SK-N-SH treated with all-trans-retinoic acid at 6 μM for 48 hours (cell line): ENCODE results near the gene BRD3.

ENCODE experiments used
- CSDC2 ChIP-seq: fragments of 250-450 bp; sonication (Bioruptor Pico); IDR thresholded peaks from 2 replicates; pipeline ENCODE4 v1.5.0; 2020; ENCODE audit warnings: mild to moderate bottlenecking, moderate library complexity
- OSR1 ChIP-seq: fragments of 250-450 bp; sonication (Bioruptor Pico); IDR thresholded peaks from 2 replicates; pipeline ENCODE4 v1.8.0; 2022; ENCODE audit warnings: moderate library complexity, mild to moderate bottlenecking, inconsistent platforms
- PATZ1 ChIP-seq: fragments of 250-450 bp; sonication (Bioruptor Pico); IDR thresholded peaks from 2 replicates; pipeline ENCODE4 v1.8.0; 2020; ENCODE audit warnings: mild to moderate bottlenecking, moderate library complexity, borderline replicate concordance
- SNAI2 ChIP-seq: fragments of 250-450 bp; sonication (Bioruptor Pico); IDR thresholded peaks from 2 replicates; pipeline ENCODE4 v1.5.0; 2020; ENCODE audit warnings: mild to moderate bottlenecking, moderate library complexity
- ZC3H10 ChIP-seq: fragments of 250-450 bp; sonication (Bioruptor Pico); IDR thresholded peaks from 2 replicates; pipeline ENCODE4 v1.5.1; 2021; ENCODE audit warnings: mild to moderate bottlenecking, moderate library complexity
- ZFP3 ChIP-seq: fragments of 250-450 bp; sonication (Bioruptor Pico); IDR thresholded peaks from 2 replicates; pipeline ENCODE4 v1.5.0; 2020; ENCODE audit warnings: mild to moderate bottlenecking, moderate library complexity
- ZFP30 ChIP-seq: fragments of 450-650 bp; formaldehyde crosslinking; IDR thresholded peaks from 2 replicates; pipeline ENCODE4 v1.5.0; 2022; ENCODE audit warnings: mild to moderate bottlenecking, moderate library complexity
- ZNF565 ChIP-seq: fragments of 450-650 bp; formaldehyde crosslinking; conservative IDR thresholded peaks from 2 replicates; pipeline ENCODE4 v1.5.0; 2020; ENCODE audit warnings: low read depth, mild to moderate bottlenecking, moderate library complexity
- ZNF70 ChIP-seq: fragments of 450-650 bp; formaldehyde crosslinking; IDR thresholded peaks from 2 replicates; pipeline ENCODE4 v1.5.0; 2020; ENCODE audit warnings: mild to moderate bottlenecking, moderate library complexity
- TF ChIP-seq, protein P1 (sequence below): fragments of 250-450 bp; sonication (Bioruptor Pico); IDR thresholded peaks from 2 replicates; pipeline ENCODE4 v1.5.1; 2020; ENCODE audit warnings: low read depth, mild to moderate bottlenecking, moderate library complexity

DNA sequence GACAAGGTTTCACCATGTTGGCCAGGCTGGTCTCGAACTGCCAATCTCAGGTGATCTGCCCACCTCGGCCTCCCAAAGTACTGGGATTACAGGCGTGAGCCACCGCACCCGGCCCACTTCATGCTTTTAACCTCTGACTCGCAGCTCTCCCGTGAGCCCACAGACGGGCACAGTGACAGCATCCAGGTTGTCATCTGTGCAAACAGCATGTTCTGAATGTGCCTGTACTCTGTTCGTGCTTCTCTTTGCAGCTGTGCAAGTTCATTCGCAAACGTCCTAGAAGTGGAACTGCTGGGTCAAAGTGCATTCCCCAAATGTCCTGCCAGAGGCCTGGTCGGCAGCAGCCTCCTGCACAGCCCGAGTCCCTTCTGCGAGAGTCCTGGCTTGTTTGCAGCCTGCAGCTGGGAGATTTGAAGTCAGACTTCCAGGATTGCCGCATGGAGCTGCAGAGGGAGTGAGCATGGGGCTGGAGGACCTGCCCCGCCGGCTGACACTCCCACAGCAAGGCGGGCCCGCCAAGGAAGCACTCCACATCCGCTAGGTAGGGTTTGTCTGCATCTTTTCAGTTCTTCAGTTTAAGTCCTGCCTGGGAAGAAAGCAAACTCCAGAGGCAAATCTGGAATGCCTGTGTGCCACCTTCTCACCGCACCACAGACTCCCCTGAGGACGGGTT, 39.1 kb downstream of the BRD3 start:
- TF ChIP-seq ZC3H10 (CRISPR knock-in tag) (no peak), OSR1 (no peak), PATZ1 (CRISPR knock-in tag) (no peak), CSDC2 (no peak), SNAI2 (CRISPR knock-in tag) (no peak), ZNF70 (CRISPR knock-in tag) (no peak), ZFP3 (no peak), ZFP30 (CRISPR knock-in tag) (no peak), ZNF565 (CRISPR knock-in tag) (no peak)
- TF ChIP-seq, protein P1, sequence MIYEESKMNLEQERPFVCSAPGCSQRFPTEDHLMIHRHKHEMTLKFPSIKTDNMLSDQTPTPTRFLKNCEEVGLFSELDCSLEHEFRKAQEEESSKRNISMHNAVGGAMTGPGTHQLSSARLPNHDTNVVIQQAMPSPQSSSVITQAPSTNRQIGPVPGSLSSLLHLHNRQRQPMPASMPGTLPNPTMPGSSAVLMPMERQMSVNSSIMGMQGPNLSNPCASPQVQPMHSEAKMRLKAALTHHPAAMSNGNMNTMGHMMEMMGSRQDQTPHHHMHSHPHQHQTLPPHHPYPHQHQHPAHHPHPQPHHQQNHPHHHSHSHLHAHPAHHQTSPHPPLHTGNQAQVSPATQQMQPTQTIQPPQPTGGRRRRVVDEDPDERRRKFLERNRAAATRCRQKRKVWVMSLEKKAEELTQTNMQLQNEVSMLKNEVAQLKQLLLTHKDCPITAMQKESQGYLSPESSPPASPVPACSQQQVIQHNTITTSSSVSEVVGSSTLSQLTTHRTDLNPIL (CRISPR knock-in tag): no peak
